ENCODE data around the gene SMAD2.

DNA sequence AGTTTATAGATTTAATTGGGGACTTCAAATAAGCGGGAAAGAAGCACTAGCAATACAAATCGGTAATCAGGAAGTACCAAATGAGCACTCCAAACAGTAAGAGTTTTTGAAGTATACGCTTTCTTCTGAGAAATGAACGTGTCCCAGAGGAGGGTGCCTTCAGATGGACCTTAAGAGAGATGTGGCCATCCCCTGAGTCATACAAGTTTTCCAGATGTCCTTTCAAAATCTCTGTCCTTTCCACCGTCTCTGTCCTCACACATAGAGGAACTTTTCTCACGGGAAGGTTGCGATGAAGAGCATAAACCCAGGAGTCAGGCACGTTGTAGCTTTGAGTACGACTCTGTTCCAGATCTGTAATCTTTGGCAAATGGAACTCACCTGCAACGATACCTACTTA is 1.7 kb upstream of the SMAD2 start:
- TF ChIP-seq RAD21 (IDR thresholded peaks at IDR 0.05), result no peak
- TF ChIP-seq, protein P1, sequence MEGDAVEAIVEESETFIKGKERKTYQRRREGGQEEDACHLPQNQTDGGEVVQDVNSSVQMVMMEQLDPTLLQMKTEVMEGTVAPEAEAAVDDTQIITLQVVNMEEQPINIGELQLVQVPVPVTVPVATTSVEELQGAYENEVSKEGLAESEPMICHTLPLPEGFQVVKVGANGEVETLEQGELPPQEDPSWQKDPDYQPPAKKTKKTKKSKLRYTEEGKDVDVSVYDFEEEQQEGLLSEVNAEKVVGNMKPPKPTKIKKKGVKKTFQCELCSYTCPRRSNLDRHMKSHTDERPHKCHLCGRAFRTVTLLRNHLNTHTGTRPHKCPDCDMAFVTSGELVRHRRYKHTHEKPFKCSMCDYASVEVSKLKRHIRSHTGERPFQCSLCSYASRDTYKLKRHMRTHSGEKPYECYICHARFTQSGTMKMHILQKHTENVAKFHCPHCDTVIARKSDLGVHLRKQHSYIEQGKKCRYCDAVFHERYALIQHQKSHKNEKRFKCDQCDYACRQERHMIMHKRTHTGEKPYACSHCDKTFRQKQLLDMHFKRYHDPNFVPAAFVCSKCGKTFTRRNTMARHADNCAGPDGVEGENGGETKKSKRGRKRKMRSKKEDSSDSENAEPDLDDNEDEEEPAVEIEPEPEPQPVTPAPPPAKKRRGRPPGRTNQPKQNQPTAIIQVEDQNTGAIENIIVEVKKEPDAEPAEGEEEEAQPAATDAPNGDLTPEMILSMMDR (IDR thresholded peaks at IDR 0.05; ENCODE audit: low read depth, low read length, missing input control), result no peak
- no peak for TF ChIP-seq TAF1 (conservative IDR thresholded peaks at IDR 0.05)

Data from liver (tissue), 3 donors.